ENCODE results near the gene PAFAH1B1.
"Not testable (repeated sequence)": the region's sequence is repeated elsewhere in the genome, so short reads cannot be mapped to it uniquely, and the experiment has no call there.

The PAFAH1B1 gene

GRCh38 chr17:2631211-2631610 lies 37.8 kb downstream of the PAFAH1B1 start:
- Histone ChIP-seq H3K27me3 (ENCODE audit: insufficient read depth, low read length) (no peaks in the 10 kb centered on the region), H3K4me1 (ENCODE audit: insufficient read depth, low read length) (no peaks in the 10 kb centered on the region), H3K9me3 (ENCODE audit: low read length) (peaks cover 3% of the 10 kb centered on the region), H2AFZ (ENCODE audit: low read depth, low read length) (no peak overlapping the region), H3K36me3 (ENCODE audit: insufficient read depth, low read length) (peaks cover 9% of the 10 kb centered on the region), H3K4me3 (ENCODE audit: low read length) (no peak overlapping the region)

GRCh38 chr17:2634361-2634960 lies 41.0 kb downstream of the PAFAH1B1 start:
- Histone ChIP-seq H3K9me3 (ENCODE audit: low read length) (no peaks in the 10 kb centered on the region), H3K4me3 (ENCODE audit: low read length) (no peak overlapping the region), H3K4me1 (ENCODE audit: insufficient read depth, low read length) (no peaks in the 10 kb centered on the region), H3K36me3 (ENCODE audit: insufficient read depth, low read length) (peaks cover 32% of the 10 kb centered on the region), H3K27me3 (ENCODE audit: insufficient read depth, low read length) (no peaks in the 10 kb centered on the region), H2AFZ (ENCODE audit: low read depth, low read length) (no peak overlapping the region)

GRCh38 chr17:2635241-2635640 lies 41.8 kb downstream of the PAFAH1B1 start:
- Histone ChIP-seq H3K36me3 (ENCODE audit: insufficient read depth, low read length) (peaks cover 40% of the 10 kb centered on the region), H3K9me3 (ENCODE audit: low read length) (no peaks in the 10 kb centered on the region), H2AFZ (ENCODE audit: low read depth, low read length) (no peak overlapping the region), H3K4me3 (ENCODE audit: low read length) (no peak overlapping the region), H3K27me3 (ENCODE audit: insufficient read depth, low read length) (no peaks in the 10 kb centered on the region), H3K4me1 (ENCODE audit: insufficient read depth, low read length) (no peaks in the 10 kb centered on the region)

DNA sequence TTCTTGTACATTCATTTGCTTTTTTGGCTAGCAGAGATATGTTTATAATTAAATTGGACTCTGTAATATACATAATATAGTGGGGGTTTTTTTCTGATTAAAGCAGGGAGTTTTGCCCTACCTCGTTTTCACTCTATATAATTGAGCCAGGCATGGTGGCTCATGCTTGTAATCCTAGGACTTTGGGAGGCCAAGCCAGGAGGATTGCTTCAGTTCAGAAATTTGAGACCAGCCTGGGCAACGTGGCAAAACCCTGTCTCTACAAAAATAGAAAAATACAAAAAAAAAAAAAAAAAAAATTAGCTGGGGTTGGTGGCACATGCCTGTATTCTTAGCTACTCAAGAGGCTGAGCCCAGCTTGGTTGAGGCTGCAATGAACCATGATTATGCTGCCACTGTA lies 42.2 kb downstream of the PAFAH1B1 start:
- no peaks in the 10 kb centered on the region for H3K4me1 ChIP-seq (ENCODE audit: insufficient read depth, low read length)
- no peaks in the 10 kb centered on the region for H3K9me3 ChIP-seq (ENCODE audit: low read length)
- no peak overlapping the region for H2AFZ ChIP-seq (ENCODE audit: low read depth, low read length)
- H3K27me3 ChIP-seq (ENCODE audit: insufficient read depth, low read length): no peaks in the 10 kb centered on the region
- no peak overlapping the region for H3K4me3 ChIP-seq (ENCODE audit: low read length)
- H3K36me3 ChIP-seq (ENCODE audit: insufficient read depth, low read length): peaks cover 44% of the 10 kb centered on the region

GRCh38 chr17:2636169-2636930 lies 42.9 kb downstream of the PAFAH1B1 start:
- no peak overlapping the region for H2AFZ ChIP-seq (ENCODE audit: low read depth, low read length)
- H3K9me3 ChIP-seq (ENCODE audit: low read length): no peaks in the 10 kb centered on the region
- H3K36me3 ChIP-seq (ENCODE audit: insufficient read depth, low read length): peaks cover 50% of the 10 kb centered on the region
- no peaks in the 10 kb centered on the region for H3K27me3 ChIP-seq (ENCODE audit: insufficient read depth, low read length)
- H3K4me1 ChIP-seq (ENCODE audit: insufficient read depth, low read length): no peaks in the 10 kb centered on the region
- H3K4me3 ChIP-seq (ENCODE audit: low read length): no peak overlapping the region

GRCh38 chr17:2637422-2637821 lies 44.0 kb downstream of the PAFAH1B1 start:
- H2AFZ ChIP-seq (ENCODE audit: low read depth, low read length): no peak overlapping the region
- peaks cover 58% of the 10 kb centered on the region for H3K36me3 ChIP-seq (ENCODE audit: insufficient read depth, low read length)
- no peaks in the 10 kb centered on the region for H3K27me3 ChIP-seq (ENCODE audit: insufficient read depth, low read length)
- H3K9me3 ChIP-seq (ENCODE audit: low read length): no peaks in the 10 kb centered on the region
- no peaks in the 10 kb centered on the region for H3K4me1 ChIP-seq (ENCODE audit: insufficient read depth, low read length)
- H3K4me3 ChIP-seq (ENCODE audit: low read length): no peak overlapping the region

DNA sequence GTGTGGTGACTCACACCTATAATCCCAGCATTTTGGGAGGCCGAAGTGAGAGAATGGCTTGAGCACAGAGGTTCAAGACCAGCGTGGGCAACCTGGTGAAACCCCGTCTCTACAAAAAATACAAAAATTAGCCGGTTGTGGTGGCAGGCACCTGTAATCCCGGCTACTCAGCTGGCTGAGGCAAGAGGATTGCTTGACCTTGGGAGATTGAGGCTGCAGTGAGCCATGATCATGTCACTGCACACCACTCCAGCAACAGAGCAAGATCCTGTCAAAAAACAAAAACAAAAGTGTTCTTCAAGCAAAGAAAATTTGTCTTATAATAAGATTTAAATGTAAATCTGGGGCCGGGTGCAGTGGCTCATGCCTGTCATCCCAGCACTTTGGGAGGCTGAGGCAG lies 51.5 kb downstream of the PAFAH1B1 start:
- Histone ChIP-seq H2AFZ (ENCODE audit: low read depth, low read length) (no peak overlapping the region), H3K36me3 (ENCODE audit: insufficient read depth, low read length) (peaks cover 55% of the 10 kb centered on the region), H3K27me3 (ENCODE audit: insufficient read depth, low read length) (no peaks in the 10 kb centered on the region), H3K4me1 (ENCODE audit: insufficient read depth, low read length) (no peaks in the 10 kb centered on the region), H3K4me3 (ENCODE audit: low read length) (no peak overlapping the region), H3K9me3 (ENCODE audit: low read length) (peaks cover 3% of the 10 kb centered on the region)

GRCh38 chr17:2647957-2648356 lies 54.5 kb downstream of the PAFAH1B1 start:
- Histone ChIP-seq H3K4me1 (ENCODE audit: insufficient read depth, low read length) (no peaks in the 10 kb centered on the region), H3K27me3 (ENCODE audit: insufficient read depth, low read length) (no peaks in the 10 kb centered on the region), H3K36me3 (ENCODE audit: insufficient read depth, low read length) (peaks cover 43% of the 10 kb centered on the region)

DNA sequence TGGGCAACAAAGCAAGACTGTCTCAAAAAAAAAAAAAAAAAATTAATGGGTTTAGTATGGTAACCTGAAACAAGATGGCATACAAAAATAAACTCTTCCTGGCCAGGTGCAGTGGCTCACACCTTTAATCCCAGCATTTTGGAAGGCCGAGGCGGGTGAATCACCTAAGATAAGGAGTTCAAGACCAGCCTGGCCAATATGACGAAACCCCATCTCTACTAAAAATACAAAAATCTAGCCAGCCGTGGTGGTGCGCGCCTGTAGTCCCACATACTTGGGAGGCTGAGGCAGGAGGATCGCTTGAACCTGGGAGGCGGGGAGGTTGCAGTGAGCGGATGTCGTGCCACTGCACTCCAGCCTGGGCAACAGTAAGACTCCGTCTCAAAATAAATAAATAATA lies 55.7 kb downstream of the PAFAH1B1 start:
- Histone ChIP-seq H2AFZ (ENCODE audit: low read depth, low read length) (no peak overlapping the region), H3K27me3 (ENCODE audit: insufficient read depth, low read length) (no peaks in the 10 kb centered on the region), H3K4me3 (ENCODE audit: low read length) (no peak overlapping the region), H3K4me1 (ENCODE audit: insufficient read depth, low read length) (no peaks in the 10 kb centered on the region), H3K36me3 (ENCODE audit: insufficient read depth, low read length) (peaks cover 37% of the 10 kb centered on the region), H3K9me3 (ENCODE audit: low read length) (peaks cover 6% of the 10 kb centered on the region)

More at GRCh38 chr17:2647957-2648356, 54.5 kb downstream of the PAFAH1B1 start:
- Histone ChIP-seq H3K9me3 (ENCODE audit: low read length) (peaks cover 6% of the 10 kb centered on the region), H3K4me3 (ENCODE audit: low read length) (no peak overlapping the region), H2AFZ (ENCODE audit: low read depth, low read length) (no peak overlapping the region)

DNA sequence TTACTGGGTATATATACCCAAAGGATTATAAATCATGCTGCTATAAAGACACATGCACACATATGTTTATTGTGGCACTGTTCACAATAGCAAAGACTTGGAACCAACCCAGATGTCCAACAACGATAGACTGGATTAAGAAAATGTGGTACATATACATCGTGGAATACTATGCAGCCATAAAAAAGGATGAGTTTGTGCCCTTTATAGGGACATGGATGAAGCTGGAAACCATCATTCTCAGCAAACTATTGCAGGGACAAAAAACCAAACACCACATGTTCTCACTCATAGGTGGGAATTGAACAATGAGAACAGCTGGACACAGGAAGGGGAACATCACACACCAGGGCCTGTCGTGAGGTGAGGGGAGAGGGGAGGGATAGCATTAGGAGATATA lies 59.5 kb downstream of the PAFAH1B1 start:
- not testable (repeated sequence) for H3K27me3 ChIP-seq (ENCODE audit: insufficient read depth, low read length); H3K4me3 ChIP-seq (ENCODE audit: low read length); H3K9me3 ChIP-seq (ENCODE audit: low read length); H2AFZ ChIP-seq (ENCODE audit: low read depth, low read length); H3K4me1 ChIP-seq (ENCODE audit: insufficient read depth, low read length)
- H3K36me3 ChIP-seq (ENCODE audit: insufficient read depth, low read length): peaks cover 33% of the 10 kb centered on the region

GRCh38 chr17:2655546-2655945 lies 62.1 kb downstream of the PAFAH1B1 start:
- peaks cover 28% of the 10 kb centered on the region for H3K36me3 ChIP-seq (ENCODE audit: insufficient read depth, low read length)
- peaks cover 4% of the 10 kb centered on the region for H3K9me3 ChIP-seq (ENCODE audit: low read length)
- H2AFZ ChIP-seq (ENCODE audit: low read depth, low read length): no peak overlapping the region
- H3K4me3 ChIP-seq (ENCODE audit: low read length): no peak overlapping the region
- no peaks in the 10 kb centered on the region for H3K27me3 ChIP-seq (ENCODE audit: insufficient read depth, low read length)
- H3K4me1 ChIP-seq (ENCODE audit: insufficient read depth, low read length): no peaks in the 10 kb centered on the region

GRCh38 chr17:2656283-2656682 lies 62.8 kb downstream of the PAFAH1B1 start:
- peaks cover 4% of the 10 kb centered on the region for H3K9me3 ChIP-seq (ENCODE audit: low read length)
- H3K27me3 ChIP-seq (ENCODE audit: insufficient read depth, low read length): no peaks in the 10 kb centered on the region
- H3K4me1 ChIP-seq (ENCODE audit: insufficient read depth, low read length): no peaks in the 10 kb centered on the region
- no peak overlapping the region for H3K4me3 ChIP-seq (ENCODE audit: low read length)
- peaks cover 22% of the 10 kb centered on the region for H3K36me3 ChIP-seq (ENCODE audit: insufficient read depth, low read length)
- no peak overlapping the region for H2AFZ ChIP-seq (ENCODE audit: low read depth, low read length)

DNA sequence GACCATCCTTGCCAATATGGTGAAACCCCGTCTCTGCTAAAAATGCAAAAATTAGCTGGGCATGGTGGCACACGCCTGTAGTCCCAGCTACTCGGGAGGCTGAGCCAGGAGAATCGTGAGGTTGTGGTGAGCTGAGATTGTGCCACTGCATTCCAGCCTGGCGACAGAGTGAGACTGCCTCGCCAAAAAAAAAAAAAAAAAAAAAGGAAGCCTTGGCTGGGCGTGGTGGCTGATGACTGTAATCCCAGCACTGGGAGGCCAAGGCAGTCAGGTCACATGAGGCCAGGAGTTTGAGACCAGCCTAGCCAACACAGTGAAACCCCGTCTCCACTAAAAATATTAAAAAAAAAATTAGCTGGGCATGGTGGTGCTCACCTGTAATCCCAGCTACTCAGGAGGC lies 65.9 kb downstream of the PAFAH1B1 start:
- H3K36me3 ChIP-seq (ENCODE audit: insufficient read depth, low read length): peaks cover 12% of the 10 kb centered on the region
- not testable (repeated sequence) for H3K9me3 ChIP-seq (ENCODE audit: low read length); H3K27me3 ChIP-seq (ENCODE audit: insufficient read depth, low read length); H2AFZ ChIP-seq (ENCODE audit: low read depth, low read length); H3K4me3 ChIP-seq (ENCODE audit: low read length); H3K4me1 ChIP-seq (ENCODE audit: insufficient read depth, low read length)

DNA sequence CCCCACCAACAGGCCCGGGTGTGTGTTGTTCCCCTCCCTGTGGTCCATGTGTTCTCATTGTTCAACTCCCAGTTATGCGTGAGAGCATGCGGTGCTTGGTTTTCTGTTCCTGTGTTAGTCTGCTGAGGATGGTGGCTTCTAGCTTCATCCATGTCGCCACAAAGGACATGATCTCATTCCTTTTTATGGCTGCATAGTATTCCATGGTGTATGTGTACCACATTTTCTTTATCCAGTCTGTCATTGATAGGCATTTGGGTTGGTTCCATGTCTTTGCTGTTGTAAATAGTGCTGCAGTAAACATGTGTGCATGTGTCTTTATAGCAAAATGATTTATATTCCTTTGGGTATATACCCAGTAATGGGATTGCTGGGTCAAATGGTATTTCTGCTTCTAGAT lies 67.0 kb downstream of the PAFAH1B1 start:
- not testable (repeated sequence) for H3K27me3 ChIP-seq (ENCODE audit: insufficient read depth, low read length); H3K4me3 ChIP-seq (ENCODE audit: low read length); H2AFZ ChIP-seq (ENCODE audit: low read depth, low read length); H3K9me3 ChIP-seq (ENCODE audit: low read length); H3K4me1 ChIP-seq (ENCODE audit: insufficient read depth, low read length)
- H3K36me3 ChIP-seq (ENCODE audit: insufficient read depth, low read length): peaks cover 12% of the 10 kb centered on the region

Measured in neuron (in vitro differentiated cells).